CD8-positive, alpha-beta memory T cell (primary cell): ENCODE measurements around the gene SLC22A1. TPM values are rescaled to one million over a fixed set of nuclear protein-coding genes. Genes with fewer than 3 reads are reported as not detected.

Source experiments
- CTCF ChIA-PET: fragments of 350-600 bp; sonication (Branson Sonifier 250); formaldehyde crosslinking; loops from one replicate; lab custom pipeline; 2021; ENCODE audit warnings: antibody characterized with exemption; lab: Charles Lee
- POLR2A ChIA-PET: fragments of 350-600 bp; sonication (Branson Sonifier 250); formaldehyde crosslinking; loops from one replicate; lab custom pipeline; 2021; ENCODE audit warnings: antibody characterized with exemption; lab: Charles Lee
- DNase-seq, 5 donors: peaks; one replicate each; pipeline versions ENCODE4 v3.0.0 to v3.0.0-alpha.2; 2020 to 2022; ENCODE audit warnings: mixed read lengths in 1 of 5
- H3K27ac ChIP-seq: one replicate; pipeline ENCODE4 v1.7.0; 2013; ENCODE audit warnings: low read depth, mild to moderate bottlenecking, low read length, moderate library complexity
- H3K27me3 ChIP-seq: 2 replicates; pipeline ENCODE4 v1.7.0; 2013; ENCODE audit warnings: low read length, mild to moderate bottlenecking; ENCODE audit not compliant: insufficient read depth, poor library complexity, severe bottlenecking
- H3K36me3 ChIP-seq: 2 replicates; pipeline ENCODE4 v1.7.0; 2013; ENCODE audit warnings: mild to moderate bottlenecking, low read length, moderate library complexity; ENCODE audit not compliant: insufficient read depth
- H3K4me1 ChIP-seq: 2 replicates; pipeline ENCODE4 v1.7.0; 2013; ENCODE audit warnings: mild to moderate bottlenecking, low read length, moderate library complexity; ENCODE audit not compliant: insufficient read depth
- H3K4me3 ChIP-seq: 2 replicates; pipeline ENCODE4 v1.7.0; 2013; ENCODE audit warnings: mild to moderate bottlenecking, low read length
- H3K9me3 ChIP-seq: 2 replicates; pipeline ENCODE4 v1.7.0; 2013; ENCODE audit warnings: mild to moderate bottlenecking, low read length
- H3K27ac Mint-ChIP-seq, 8 donors: one replicate each; pipeline ENCODE4 v1.8.0; 2020 to 2021; ENCODE audit warnings: mixed read lengths in 8 of 8, mild to moderate bottlenecking in 6 of 8, inconsistent platforms in 3 of 8, moderate library complexity in 3 of 8
- H3K27me3 Mint-ChIP-seq, 2 donors: one replicate each; pipeline ENCODE4 v1.8.0; 2020 to 2021; ENCODE audit warnings: mixed read lengths in 2 of 2, mild to moderate bottlenecking in 1 of 2, moderate library complexity in 1 of 2
- H3K36me3 Mint-ChIP-seq, 3 donors: one replicate each; pipeline ENCODE4 v1.8.0; 2020 to 2021; ENCODE audit warnings: mixed read lengths in 3 of 3, inconsistent platforms in 1 of 3, mild to moderate bottlenecking in 1 of 3
- H3K4me1 Mint-ChIP-seq, 3 donors: one replicate each; pipeline ENCODE4 v1.8.0; 2020 to 2021; ENCODE audit warnings: mixed read lengths in 3 of 3, inconsistent platforms in 1 of 3, mild to moderate bottlenecking in 1 of 3
- H3K4me3 Mint-ChIP-seq, 7 donors: one replicate each; pipeline ENCODE4 v1.8.0; 2020 to 2021; ENCODE audit warnings: mixed read lengths in 7 of 7, mild to moderate bottlenecking in 6 of 7, moderate library complexity in 4 of 7, inconsistent platforms in 2 of 7
- H3K9me3 Mint-ChIP-seq, 5 donors: one replicate each; pipeline ENCODE4 v1.8.0; 2020 to 2022; ENCODE audit warnings: mixed read lengths in 5 of 5, mild to moderate bottlenecking in 3 of 5, moderate library complexity in 2 of 5, inconsistent platforms in 1 of 5
- polyA plus RNA-seq: library from polyadenylated mRNA; unstranded; fragments of 300-500 nt; fragmentation: Illumina TruSeq; gene quantifications from one replicate; pipeline ENCODE4 v1.2.3, GENCODE V29; 2021
- total RNA-seq, 2 experiments: library from RNA; stranded (reverse); gene quantifications; one replicate each; pipeline ENCODE4 v1.2.3, GENCODE V29; 2021

The SLC22A1 gene
- total and polyA plus RNA-seq, 3 experiments from 2014 or later, result 0.13 to 0.49 (median 0.22) TPM

DNA sequence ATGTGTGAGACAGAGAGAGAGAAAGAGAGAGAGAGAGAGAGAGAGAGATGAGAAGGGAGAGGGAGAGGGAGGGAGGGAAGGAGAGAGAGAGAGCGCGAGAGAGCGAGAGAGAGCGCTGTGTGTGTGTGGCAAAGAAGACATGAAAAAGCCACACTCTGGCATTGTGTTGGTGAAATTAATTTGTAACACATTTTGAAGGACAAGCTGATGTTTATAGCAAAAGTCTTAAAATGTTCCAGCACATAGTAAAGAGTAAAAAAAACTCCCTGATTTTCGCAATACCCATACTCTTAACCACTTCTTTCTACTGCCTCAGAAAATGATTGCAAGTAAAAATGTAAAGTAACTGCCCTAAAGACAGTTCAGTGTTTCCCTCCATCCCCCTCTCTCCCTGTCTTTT, 56.7 kb downstream of the SLC22A1 start:
- ChIA-PET CTCF (no interaction called here), POLR2A (no interaction called here)
- no peaks in the 10 kb centered on the region for H3K4me1 Mint-ChIP-seq
- no peak overlapping the region for H3K4me3 Mint-ChIP-seq
- H3K27me3 Mint-ChIP-seq, result peaks cover 15 to 27% of the 10 kb centered on the region in 2 donors
- H3K36me3 Mint-ChIP-seq, result no peaks in the 10 kb centered on the region
- no peaks in the 10 kb centered on the region for H3K9me3 Mint-ChIP-seq
- no peak overlapping the region for H3K4me3 ChIP-seq
- H3K4me1 ChIP-seq, result no peaks in the 10 kb centered on the region
- H3K9me3 ChIP-seq, result no peaks in the 10 kb centered on the region
- peak overlapping the region in 1 of 8 donors; percentile 38 for H3K27ac Mint-ChIP-seq
- no peak for DNase-seq
- H3K27me3 ChIP-seq, result no peaks in the 10 kb centered on the region
- H3K27ac ChIP-seq, result no peak overlapping the region
- H3K36me3 ChIP-seq, result no peaks in the 10 kb centered on the region

DNA sequence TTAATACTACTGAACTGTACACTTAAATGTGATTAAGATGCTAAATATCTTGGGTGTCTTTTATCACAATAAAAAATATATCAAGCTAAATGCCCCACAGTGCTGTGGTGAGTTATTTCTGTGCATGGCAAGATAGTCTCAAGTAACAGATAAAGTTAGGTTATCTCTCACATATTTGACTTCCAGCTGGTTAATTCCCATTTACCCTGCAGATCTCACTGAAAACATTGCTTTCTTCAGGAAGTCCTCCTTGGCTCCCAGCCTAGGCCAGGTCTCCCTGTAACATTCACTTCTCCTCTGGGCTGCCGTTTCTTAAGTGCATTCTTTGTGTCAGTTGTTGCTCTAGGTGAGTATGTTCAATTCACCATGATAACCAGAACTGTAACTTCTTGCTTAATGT, 59.1 kb downstream of the SLC22A1 start:
- Mint-ChIP-seq H3K9me3 (peaks cover 0 to 5% (median 3%) of the 10 kb centered on the region in 5 donors), H3K36me3 (peaks cover 0 to 4% (median 0%) of the 10 kb centered on the region in 3 donors), H3K4me1 (no peaks in the 10 kb centered on the region), H3K4me3 (no peak overlapping the region), H3K27me3 (peaks cover 22 to 34% of the 10 kb centered on the region in 2 donors), H3K27ac (no peak overlapping the region)
- POLR2A ChIA-PET, result no interaction called here
- Histone ChIP-seq H3K4me3 (no peak overlapping the region), H3K36me3 (no peaks in the 10 kb centered on the region), H3K27ac (no peak overlapping the region), H3K9me3 (no peaks in the 10 kb centered on the region), H3K4me1 (no peaks in the 10 kb centered on the region), H3K27me3 (no peaks in the 10 kb centered on the region)
- CTCF ChIA-PET, result no interaction called here
- no peak for DNase-seq

DNA sequence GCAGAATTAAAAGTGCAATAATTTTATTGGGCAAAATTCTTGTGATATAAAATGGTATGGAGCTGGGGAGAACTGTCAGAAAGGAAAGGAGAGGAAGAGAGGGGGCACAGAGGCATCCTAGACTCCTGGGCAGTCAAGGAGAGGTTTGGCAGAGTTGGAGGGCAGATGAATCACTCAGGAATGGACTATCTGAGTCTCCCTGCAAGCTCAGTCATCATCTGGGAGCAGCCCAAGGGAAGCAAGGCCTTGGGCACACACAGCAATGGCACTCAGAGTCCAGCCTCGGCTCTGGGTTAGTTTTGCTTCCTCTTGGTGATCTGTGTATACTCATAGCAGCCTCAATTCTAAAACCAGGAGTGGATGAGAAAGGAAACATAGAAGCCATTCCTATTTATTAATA, 67.2 kb downstream of the SLC22A1 start:
- no peaks in the 10 kb centered on the region for H3K4me1 Mint-ChIP-seq
- H3K27ac ChIP-seq, result no peak overlapping the region
- peaks cover 9 to 18% of the 10 kb centered on the region in 2 donors for H3K27me3 Mint-ChIP-seq
- no peaks in the 10 kb centered on the region for H3K36me3 ChIP-seq
- DNase-seq, result no peak
- no peaks in the 10 kb centered on the region for H3K4me1 ChIP-seq
- no peaks in the 10 kb centered on the region for H3K9me3 ChIP-seq
- H3K4me3 ChIP-seq, result no peak overlapping the region
- H3K27me3 ChIP-seq, result no peaks in the 10 kb centered on the region
- peaks cover 0 to 4% (median 0%) of the 10 kb centered on the region in 3 donors for H3K36me3 Mint-ChIP-seq
- H3K9me3 Mint-ChIP-seq, result peaks cover 16 to 43% (median 26%) of the 10 kb centered on the region in 5 donors
- POLR2A ChIA-PET, result no interaction called here
- no peak overlapping the region for H3K4me3 Mint-ChIP-seq
- CTCF ChIA-PET, result no interaction called here
- H3K27ac Mint-ChIP-seq, result no peak overlapping the region

- Histone ChIP-seq H3K27ac (no peak overlapping the region), H3K9me3 (no peaks in the 10 kb centered on the region), H3K4me1 (no peaks in the 10 kb centered on the region), H3K27me3 (no peaks in the 10 kb centered on the region), H3K36me3 (no peaks in the 10 kb centered on the region), H3K4me3 (no peak overlapping the region)
- no peak overlapping the region for H3K27ac Mint-ChIP-seq
- DNase-seq, result no peak
- no peak overlapping the region for H3K4me3 Mint-ChIP-seq
- peaks cover 4 to 12% of the 10 kb centered on the region in 2 donors for H3K27me3 Mint-ChIP-seq
- peaks cover 27 to 53% (median 36%) of the 10 kb centered on the region in 5 donors for H3K9me3 Mint-ChIP-seq
- H3K36me3 Mint-ChIP-seq, result peaks cover 0 to 10% (median 0%) of the 10 kb centered on the region in 3 donors
- ChIA-PET POLR2A (no interaction called here), CTCF (no interaction called here)
- no peaks in the 10 kb centered on the region for H3K4me1 Mint-ChIP-seq
Observed at GRCh38 chr6:160190081-160190480, 68.5 kb downstream of the SLC22A1 start.

DNA sequence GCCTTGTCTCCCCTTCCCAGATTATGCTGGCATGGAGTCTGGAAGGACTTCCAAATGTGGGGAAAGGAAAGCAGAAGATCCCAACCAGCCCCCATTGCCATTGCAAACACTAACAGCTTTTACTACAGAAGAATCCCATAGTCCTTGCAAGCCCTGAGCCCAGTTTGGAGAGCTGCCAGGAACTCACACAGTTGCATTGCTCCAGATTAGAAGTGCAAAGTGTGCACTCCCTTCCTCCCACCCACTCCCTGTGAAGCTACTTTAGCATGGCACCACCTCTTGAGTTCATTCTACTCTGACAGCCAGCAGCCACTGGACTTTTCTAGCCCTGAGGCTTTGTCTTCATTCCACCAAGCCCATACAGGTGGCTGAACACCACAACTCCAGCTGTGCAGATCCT, 69.4 kb downstream of the SLC22A1 start:
- Mint-ChIP-seq H3K9me3 (peaks cover 29 to 56% (median 40%) of the 10 kb centered on the region in 5 donors), H3K4me3 (no peak overlapping the region), H3K36me3 (peaks cover 0 to 10% (median 0%) of the 10 kb centered on the region in 3 donors), H3K4me1 (no peaks in the 10 kb centered on the region), H3K27ac (no peak overlapping the region), H3K27me3 (peaks cover 6 to 12% of the 10 kb centered on the region in 2 donors)
- H3K4me1 ChIP-seq, result no peaks in the 10 kb centered on the region
- no peaks in the 10 kb centered on the region for H3K9me3 ChIP-seq
- no peaks in the 10 kb centered on the region for H3K27me3 ChIP-seq
- H3K36me3 ChIP-seq, result no peaks in the 10 kb centered on the region
- no peak overlapping the region for H3K27ac ChIP-seq
- ChIA-PET POLR2A (no interaction called here), CTCF (no interaction called here)
- no peak overlapping the region for H3K4me3 ChIP-seq
- DNase-seq, result no peak

GRCh38 chr6:160192840-160193239, 71.2 kb downstream of the SLC22A1 start:
- no peak overlapping the region for H3K27ac Mint-ChIP-seq
- DNase-seq, result no peak
- ChIA-PET POLR2A (no interaction called here), CTCF (no interaction called here)
- no peak overlapping the region for H3K4me3 ChIP-seq
- H3K9me3 Mint-ChIP-seq, result peaks cover 29 to 59% (median 48%) of the 10 kb centered on the region in 5 donors
- H3K4me1 ChIP-seq, result no peaks in the 10 kb centered on the region
- no peaks in the 10 kb centered on the region for H3K36me3 ChIP-seq
- no peaks in the 10 kb centered on the region for H3K4me1 Mint-ChIP-seq
- peaks cover 12 to 15% of the 10 kb centered on the region in 2 donors for H3K27me3 Mint-ChIP-seq
- no peak overlapping the region for H3K4me3 Mint-ChIP-seq
- H3K27ac ChIP-seq, result no peak overlapping the region
- H3K36me3 Mint-ChIP-seq, result peaks cover 0 to 10% (median 0%) of the 10 kb centered on the region in 3 donors
- no peaks in the 10 kb centered on the region for H3K9me3 ChIP-seq
- no peaks in the 10 kb centered on the region for H3K27me3 ChIP-seq

DNA sequence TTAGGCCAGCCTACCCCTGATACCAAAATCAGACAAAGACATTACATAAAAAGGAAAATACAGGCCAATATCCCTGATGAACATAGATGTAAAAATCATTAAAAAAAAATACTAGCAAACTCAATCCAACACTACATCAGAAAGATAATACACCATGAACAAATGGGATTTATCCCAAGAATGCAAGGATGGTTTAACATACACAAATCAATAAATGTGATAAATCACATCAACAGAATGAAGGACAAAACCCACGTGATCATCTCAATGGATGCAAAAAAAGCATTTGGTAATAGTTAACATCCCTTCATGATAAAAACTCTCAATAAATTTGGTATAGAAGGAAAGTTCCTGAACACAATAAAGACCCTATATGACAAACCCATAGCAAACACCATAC, 73.2 kb downstream of the SLC22A1 start:
- no peaks in the 10 kb centered on the region for H3K4me1 ChIP-seq
- no peak overlapping the region for H3K27ac ChIP-seq
- no peaks in the 10 kb centered on the region for H3K9me3 ChIP-seq
- Mint-ChIP-seq H3K4me1 (no peaks in the 10 kb centered on the region), H3K9me3 (peaks cover 29 to 60% (median 48%) of the 10 kb centered on the region in 5 donors), H3K27ac (no peak overlapping the region), H3K36me3 (peaks cover 0 to 10% (median 0%) of the 10 kb centered on the region in 3 donors), H3K27me3 (peaks cover 12 to 13% of the 10 kb centered on the region in 2 donors), H3K4me3 (no peak overlapping the region)
- H3K36me3 ChIP-seq, result no peaks in the 10 kb centered on the region
- CTCF ChIA-PET, result no interaction called here
- POLR2A ChIA-PET, result no interaction called here
- H3K4me3 ChIP-seq, result no peak overlapping the region
- no peaks in the 10 kb centered on the region for H3K27me3 ChIP-seq
- DNase-seq, result no peak

- ChIA-PET CTCF (no interaction called here), POLR2A (no interaction called here)
- H3K27ac Mint-ChIP-seq, result no peak overlapping the region
- H3K4me3 ChIP-seq, result no peak overlapping the region
- H3K9me3 ChIP-seq, result no peaks in the 10 kb centered on the region
- no peaks in the 10 kb centered on the region for H3K36me3 ChIP-seq
- no peaks in the 10 kb centered on the region for H3K4me1 Mint-ChIP-seq
- H3K27ac ChIP-seq, result no peak overlapping the region
- peaks cover 22 to 45% (median 36%) of the 10 kb centered on the region in 5 donors for H3K9me3 Mint-ChIP-seq
- H3K4me3 Mint-ChIP-seq, result no peak overlapping the region
- H3K27me3 ChIP-seq, result no peaks in the 10 kb centered on the region
- no peak for DNase-seq
- peaks cover 0 to 10% (median 0%) of the 10 kb centered on the region in 3 donors for H3K36me3 Mint-ChIP-seq
- no peaks in the 10 kb centered on the region for H3K4me1 ChIP-seq
- peaks cover 12 to 15% of the 10 kb centered on the region in 2 donors for H3K27me3 Mint-ChIP-seq
Observed at GRCh38 chr6:160197662-160198061, 76.0 kb downstream of the SLC22A1 start.
